ENCODE results near the gene TMEM175. TPM values are rescaled to one million over a fixed set of nuclear protein-coding genes. Genes with fewer than 3 reads are reported as not detected.

TMEM175 gene
- total RNA-seq, 2 donors from 2014 or later = 26.5 to 39.5 TPM

DNA sequence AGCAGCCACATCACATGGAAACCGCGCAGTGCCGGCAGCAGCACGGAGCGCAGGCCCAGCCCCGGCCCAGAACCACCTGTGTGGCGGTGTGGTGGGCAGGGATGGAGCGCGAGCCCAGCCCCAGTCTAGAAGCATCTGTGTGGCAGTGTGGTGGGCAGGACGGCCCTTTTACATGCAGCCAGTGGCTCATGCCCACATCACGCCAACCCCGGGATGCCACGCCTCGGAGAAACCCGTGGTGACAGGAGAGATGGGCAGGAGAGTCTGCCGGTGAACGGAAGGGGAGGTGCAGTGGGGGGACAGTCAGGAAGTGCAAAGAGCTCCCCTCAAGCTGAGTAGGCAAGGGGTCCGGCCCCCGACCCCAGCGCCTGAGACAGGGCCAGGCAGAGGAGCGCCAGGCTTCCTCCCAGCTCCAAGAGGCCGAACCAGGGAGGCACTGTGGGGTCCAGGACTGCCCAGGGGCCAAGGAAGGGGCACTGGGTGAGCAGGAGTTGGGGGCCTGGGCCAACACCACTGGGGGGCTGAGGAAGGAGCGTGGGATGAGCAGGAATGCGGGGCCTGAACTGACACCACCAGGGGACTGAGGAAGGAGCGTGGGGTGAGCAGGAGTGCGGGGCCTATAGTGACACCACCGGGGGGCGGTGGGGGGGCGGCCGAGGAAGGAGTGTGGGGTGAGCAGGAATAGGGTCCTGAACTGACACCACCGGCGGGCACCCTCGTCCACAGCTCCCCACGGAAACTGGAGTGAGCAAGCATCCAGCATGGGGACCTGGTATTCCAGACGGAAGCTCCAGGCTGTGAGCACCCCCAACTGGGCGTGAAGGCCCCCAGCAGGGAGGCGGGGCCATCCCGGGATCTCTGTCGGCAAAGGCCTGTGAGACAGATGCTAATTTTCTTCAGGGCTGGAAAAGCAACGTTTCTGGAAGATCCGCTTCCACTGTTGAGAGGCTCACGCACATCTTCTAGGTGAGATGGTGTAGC, 28.9 kb upstream of the TMEM175 start:
- TF ChIP-seq, protein P1, sequence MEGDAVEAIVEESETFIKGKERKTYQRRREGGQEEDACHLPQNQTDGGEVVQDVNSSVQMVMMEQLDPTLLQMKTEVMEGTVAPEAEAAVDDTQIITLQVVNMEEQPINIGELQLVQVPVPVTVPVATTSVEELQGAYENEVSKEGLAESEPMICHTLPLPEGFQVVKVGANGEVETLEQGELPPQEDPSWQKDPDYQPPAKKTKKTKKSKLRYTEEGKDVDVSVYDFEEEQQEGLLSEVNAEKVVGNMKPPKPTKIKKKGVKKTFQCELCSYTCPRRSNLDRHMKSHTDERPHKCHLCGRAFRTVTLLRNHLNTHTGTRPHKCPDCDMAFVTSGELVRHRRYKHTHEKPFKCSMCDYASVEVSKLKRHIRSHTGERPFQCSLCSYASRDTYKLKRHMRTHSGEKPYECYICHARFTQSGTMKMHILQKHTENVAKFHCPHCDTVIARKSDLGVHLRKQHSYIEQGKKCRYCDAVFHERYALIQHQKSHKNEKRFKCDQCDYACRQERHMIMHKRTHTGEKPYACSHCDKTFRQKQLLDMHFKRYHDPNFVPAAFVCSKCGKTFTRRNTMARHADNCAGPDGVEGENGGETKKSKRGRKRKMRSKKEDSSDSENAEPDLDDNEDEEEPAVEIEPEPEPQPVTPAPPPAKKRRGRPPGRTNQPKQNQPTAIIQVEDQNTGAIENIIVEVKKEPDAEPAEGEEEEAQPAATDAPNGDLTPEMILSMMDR (IDR thresholded peaks at IDR 0.05) = no peak
- H3K27ac ChIP-seq = no peak overlapping the region

DNA sequence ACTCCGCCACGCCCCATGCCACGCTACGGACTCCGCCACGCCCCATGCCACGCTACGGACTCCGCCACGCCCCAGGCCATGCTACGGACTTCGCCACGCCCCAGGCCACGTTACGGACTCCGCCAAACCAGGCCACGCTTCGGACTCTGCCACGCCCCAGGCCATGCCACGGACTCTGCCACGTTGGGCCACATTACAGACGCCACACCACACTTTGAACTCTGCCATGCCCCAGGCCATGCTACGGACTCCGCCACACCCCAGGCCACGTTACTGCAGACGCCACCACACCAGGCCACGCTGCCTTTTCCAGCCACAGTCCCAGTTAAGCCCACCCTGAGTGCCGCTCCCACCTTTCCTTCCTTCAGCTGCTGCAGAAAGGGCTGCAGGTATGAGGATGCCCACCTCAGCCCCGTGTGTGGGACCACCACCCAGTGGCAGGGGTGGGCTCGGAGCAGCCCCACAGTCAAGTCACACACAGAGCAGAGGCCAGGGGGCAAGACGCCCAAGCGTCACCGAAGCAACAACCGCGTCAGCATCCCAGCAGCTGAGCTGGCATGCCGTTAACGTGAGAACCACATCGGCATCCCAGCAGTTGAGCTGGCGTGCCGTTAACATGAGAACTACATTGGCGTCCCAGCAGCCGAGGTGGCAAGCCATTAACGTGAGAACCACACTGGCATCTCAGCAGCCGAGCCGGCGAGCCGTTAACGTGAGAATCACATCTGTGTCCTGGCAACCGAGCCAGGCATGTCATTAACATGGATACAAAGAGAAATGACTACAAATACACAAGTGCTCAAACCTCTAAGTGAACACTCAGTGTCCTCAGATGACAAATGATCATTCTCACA, 26.5 kb upstream of the TMEM175 start:
- Histone ChIP-seq H3K4me3 (no peak overlapping the region), H3K27me3 (replicated peaks; ENCODE audit: insufficient read depth) (no peaks in the 10 kb centered on the region), H3K27ac (no peak overlapping the region), H3K4me1 (ENCODE audit: control insufficient read depth in 1 of 2, low read depth in 2 of 2) (no peaks in the 10 kb centered on the region), H3K9me3 (no peaks in the 10 kb centered on the region), H3K36me3 (peaks cover 15% of the 10 kb centered on the region)
- DNase-seq (ENCODE audit: low spot score) (no peak), ATAC-seq (ENCODE audit: insufficient number of reproducible peaks, low FRiP score, low read depth) (no peak)
- TF ChIP-seq, protein P1 (IDR thresholded peaks at IDR 0.05) = no peak

More for the DNA sequence above, 28.9 kb upstream of the TMEM175 start:
- Histone ChIP-seq H3K36me3 (peaks cover 18% of the 10 kb centered on the region), H3K4me1 (ENCODE audit: control insufficient read depth in 1 of 2, low read depth in 2 of 2) (no peaks in the 10 kb centered on the region), H3K27me3 (replicated peaks; ENCODE audit: insufficient read depth) (no peaks in the 10 kb centered on the region), H3K4me3 (no peak overlapping the region), H3K9me3 (no peaks in the 10 kb centered on the region)
- ATAC-seq (ENCODE audit: insufficient number of reproducible peaks, low FRiP score, low read depth) (no peak), DNase-seq (ENCODE audit: low spot score) (no peak)

DNA sequence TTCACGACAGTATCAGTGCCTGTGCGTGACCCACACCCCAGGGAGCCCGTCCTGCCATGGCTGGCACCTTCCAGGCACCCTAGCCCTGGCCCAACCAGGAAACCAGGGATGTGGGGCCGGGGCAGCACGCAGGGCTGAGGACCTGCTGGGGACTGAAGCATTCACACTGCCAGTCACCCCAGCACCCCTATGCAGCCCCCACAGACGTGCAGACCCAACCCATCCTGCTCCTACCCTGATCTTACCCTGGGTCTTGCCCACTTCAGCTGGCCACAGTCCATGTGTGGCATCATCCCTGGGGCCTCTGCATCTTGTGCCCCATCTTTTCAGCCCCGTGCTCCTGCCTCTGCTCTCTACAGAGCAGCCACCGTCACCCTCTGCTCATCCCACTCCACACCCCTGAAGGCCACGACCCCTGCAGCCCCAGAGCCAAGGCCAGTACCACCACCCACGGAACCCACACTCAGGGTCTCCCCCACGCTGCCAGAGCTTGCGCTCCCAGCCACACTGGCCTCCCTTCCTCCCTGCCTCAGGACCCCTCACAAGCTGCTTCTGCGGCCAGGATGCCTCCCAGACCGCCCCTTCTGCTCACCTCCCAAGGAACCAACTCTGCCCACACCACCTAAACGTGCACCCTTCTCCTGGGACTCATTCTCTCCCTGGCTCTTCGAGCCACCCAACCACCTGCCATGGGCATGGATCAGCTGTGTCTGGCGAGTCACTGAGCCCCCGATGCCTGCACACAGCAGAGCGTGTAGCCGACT, 25.7 kb upstream of the TMEM175 start:
- no peak for ATAC-seq (ENCODE audit: insufficient number of reproducible peaks, low FRiP score, low read depth)
- no peak for DNase-seq (ENCODE audit: low spot score)
- Histone ChIP-seq H3K4me1 (ENCODE audit: control insufficient read depth in 1 of 2, low read depth in 2 of 2) (no peaks in the 10 kb centered on the region), H3K27me3 (replicated peaks; ENCODE audit: insufficient read depth) (no peaks in the 10 kb centered on the region), H3K27ac (no peak overlapping the region), H3K9me3 (no peaks in the 10 kb centered on the region), H3K36me3 (peaks cover 23% of the 10 kb centered on the region), H3K4me3 (no peak overlapping the region)
- TF ChIP-seq, protein P1 (IDR thresholded peaks at IDR 0.05) = no peak

DNA sequence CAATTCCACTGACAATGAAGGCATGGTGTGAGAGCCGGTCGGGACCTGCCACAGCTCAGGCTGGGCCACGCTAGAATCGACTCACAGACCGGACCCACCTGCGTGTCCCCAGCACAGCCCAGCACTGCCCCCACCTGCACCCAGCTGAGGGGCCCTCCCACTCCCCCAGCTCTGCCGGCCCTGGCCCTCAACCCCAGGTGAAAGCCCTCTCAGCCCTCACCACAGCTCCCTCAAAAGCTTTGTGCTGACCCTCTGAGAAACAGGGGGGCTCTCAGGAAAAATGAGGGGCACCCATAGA, 25.2 kb upstream of the TMEM175 start:
- TF ChIP-seq, protein P1 (IDR thresholded peaks at IDR 0.05) = no peak
- H3K27ac ChIP-seq = no peak overlapping the region
- peaks cover 29% of the 10 kb centered on the region for H3K36me3 ChIP-seq
- DNase-seq (ENCODE audit: low spot score) = no peak
- no peak for ATAC-seq (ENCODE audit: insufficient number of reproducible peaks, low FRiP score, low read depth)
- H3K9me3 ChIP-seq = no peaks in the 10 kb centered on the region
- H3K4me1 ChIP-seq (ENCODE audit: control insufficient read depth in 1 of 2, low read depth in 2 of 2) = no peaks in the 10 kb centered on the region
- no peaks in the 10 kb centered on the region for H3K27me3 ChIP-seq (replicated peaks; ENCODE audit: insufficient read depth)
- no peak overlapping the region for H3K4me3 ChIP-seq

All from thoracic aorta (tissue), 2 donors.